ENCODE data around the gene DCHS2.

The DCHS2 gene

GRCh38 chr4:154344686-154345085 lies 146.9 kb downstream of the DCHS2 start:
- Mint-ChIP-seq H3K4me1 (no peaks in the 10 kb centered on the region), H3K27ac (no peak overlapping the region), H3K4me3 (no peak overlapping the region), H3K36me3 (no peaks in the 10 kb centered on the region), H3K9me3 (peaks cover 2% of the 10 kb centered on the region)
- DNase-seq (ENCODE audit: low spot score in 2 of 2): no peak
- no peak for ATAC-seq

- peaks cover 2% of the 10 kb centered on the region for H3K9me3 Mint-ChIP-seq
- DNase-seq (ENCODE audit: low spot score in 2 of 2): no peak
- H3K4me3 Mint-ChIP-seq: no peak overlapping the region
- ATAC-seq: no peak
- H3K36me3 Mint-ChIP-seq: no peaks in the 10 kb centered on the region
- H3K27ac Mint-ChIP-seq: no peak overlapping the region
- no peaks in the 10 kb centered on the region for H3K4me1 Mint-ChIP-seq
These were observed 147.9 kb downstream of the DCHS2 start for GRCh38 chr4:154343651-154344050.

- Mint-ChIP-seq H3K9me3 (peaks cover 2% of the 10 kb centered on the region), H3K36me3 (no peaks in the 10 kb centered on the region), H3K4me1 (no peaks in the 10 kb centered on the region), H3K27ac (no peak overlapping the region), H3K4me3 (no peak overlapping the region)
- no peak for DNase-seq (ENCODE audit: low spot score in 2 of 2)
- no peak for ATAC-seq
These were observed 150.2 kb downstream of the DCHS2 start for GRCh38 chr4:154341448-154341847.

GRCh38 chr4:154335588-154335987 lies 156.0 kb downstream of the DCHS2 start:
- Mint-ChIP-seq H3K4me3 (no peak overlapping the region), H3K36me3 (no peaks in the 10 kb centered on the region), H3K4me1 (no peaks in the 10 kb centered on the region), H3K27ac (no peak overlapping the region), H3K9me3 (no peaks in the 10 kb centered on the region)
- DNase-seq (ENCODE audit: low spot score in 2 of 2): no peak
- ATAC-seq: no peak

- Mint-ChIP-seq H3K27ac (no peak overlapping the region), H3K9me3 (no peaks in the 10 kb centered on the region), H3K4me1 (no peaks in the 10 kb centered on the region), H3K4me3 (peak overlapping the region; percentile 55), H3K36me3 (no peaks in the 10 kb centered on the region)
- DNase-seq (ENCODE audit: low spot score in 2 of 2): peak in 1 of 2 donors; percentile 52
- peak; percentile 74 for ATAC-seq
These were observed 158.7 kb downstream of the DCHS2 start for GRCh38 chr4:154332681-154333421.

- no peak for DNase-seq (ENCODE audit: low spot score in 2 of 2)
- ATAC-seq: no peak
- H3K27ac Mint-ChIP-seq: no peak overlapping the region
- no peak overlapping the region for H3K4me3 Mint-ChIP-seq
- H3K9me3 Mint-ChIP-seq: peaks cover 3% of the 10 kb centered on the region
- no peaks in the 10 kb centered on the region for H3K36me3 Mint-ChIP-seq
- H3K4me1 Mint-ChIP-seq: no peaks in the 10 kb centered on the region
These were observed 161.7 kb downstream of the DCHS2 start for GRCh38 chr4:154329939-154330338.

GRCh38 chr4:154329268-154329868 lies 162.2 kb downstream of the DCHS2 start:
- no peak for DNase-seq (ENCODE audit: low spot score in 2 of 2)
- peaks cover 3% of the 10 kb centered on the region for H3K9me3 Mint-ChIP-seq

GRCh38 chr4:154328030-154328429 lies 163.6 kb downstream of the DCHS2 start:
- no peaks in the 10 kb centered on the region for H3K4me1 Mint-ChIP-seq
- peaks cover 3% of the 10 kb centered on the region for H3K9me3 Mint-ChIP-seq
- no peak overlapping the region for H3K27ac Mint-ChIP-seq
- H3K4me3 Mint-ChIP-seq: no peak overlapping the region
- H3K36me3 Mint-ChIP-seq: no peaks in the 10 kb centered on the region
- ATAC-seq: no peak
- DNase-seq (ENCODE audit: low spot score in 2 of 2): no peak

More at GRCh38 chr4:154329268-154329868, 162.2 kb downstream of the DCHS2 start:
- Mint-ChIP-seq H3K4me1 (no peaks in the 10 kb centered on the region), H3K36me3 (no peaks in the 10 kb centered on the region), H3K4me3 (no peak overlapping the region), H3K27ac (no peak overlapping the region)
- no peak for ATAC-seq

- no peak overlapping the region for H3K4me3 Mint-ChIP-seq
- ATAC-seq: no peak
- H3K27ac Mint-ChIP-seq: no peak overlapping the region
- no peaks in the 10 kb centered on the region for H3K36me3 Mint-ChIP-seq
- H3K4me1 Mint-ChIP-seq: no peaks in the 10 kb centered on the region
- no peak for DNase-seq (ENCODE audit: low spot score in 2 of 2)
- H3K9me3 Mint-ChIP-seq: peaks cover 4% of the 10 kb centered on the region
These were observed 171.1 kb downstream of the DCHS2 start for GRCh38 chr4:154320521-154320920.

GRCh38 chr4:154319736-154320135 lies 171.9 kb downstream of the DCHS2 start:
- ATAC-seq (no peak), DNase-seq (ENCODE audit: low spot score in 2 of 2) (no peak)
- no peaks in the 10 kb centered on the region for H3K36me3 Mint-ChIP-seq
- H3K4me3 Mint-ChIP-seq: no peak overlapping the region
- no peaks in the 10 kb centered on the region for H3K4me1 Mint-ChIP-seq
- no peak overlapping the region for H3K27ac Mint-ChIP-seq
- H3K9me3 Mint-ChIP-seq: peaks cover 4% of the 10 kb centered on the region

GRCh38 chr4:154317201-154317999 lies 174.2 kb downstream of the DCHS2 start:
- no peaks in the 10 kb centered on the region for H3K36me3 Mint-ChIP-seq
- H3K4me3 Mint-ChIP-seq: no peak overlapping the region
- no peak overlapping the region for H3K27ac Mint-ChIP-seq
- ATAC-seq (no peak), DNase-seq (ENCODE audit: low spot score in 2 of 2) (no peak)
- no peaks in the 10 kb centered on the region for H3K4me1 Mint-ChIP-seq
- H3K9me3 Mint-ChIP-seq: peaks cover 4% of the 10 kb centered on the region

- DNase-seq (ENCODE audit: low spot score in 2 of 2) (no peak), ATAC-seq (no peak)
- Mint-ChIP-seq H3K4me3 (no peak overlapping the region), H3K4me1 (no peaks in the 10 kb centered on the region), H3K9me3 (peaks cover 4% of the 10 kb centered on the region), H3K27ac (no peak overlapping the region), H3K36me3 (no peaks in the 10 kb centered on the region)
These were observed 175.9 kb downstream of the DCHS2 start for GRCh38 chr4:154315741-154316140.

- Mint-ChIP-seq H3K4me3 (no peak overlapping the region), H3K36me3 (no peaks in the 10 kb centered on the region), H3K27ac (no peak overlapping the region), H3K9me3 (peaks cover 7% of the 10 kb centered on the region), H3K4me1 (no peaks in the 10 kb centered on the region)
- no peak for DNase-seq (ENCODE audit: low spot score in 2 of 2)
- no peak for ATAC-seq
These were observed 177.4 kb downstream of the DCHS2 start for GRCh38 chr4:154314248-154314647.

- Mint-ChIP-seq H3K4me3 (no peak overlapping the region), H3K4me1 (no peaks in the 10 kb centered on the region), H3K36me3 (no peaks in the 10 kb centered on the region), H3K9me3 (peaks cover 5% of the 10 kb centered on the region), H3K27ac (no peak overlapping the region)
- no peak for DNase-seq (ENCODE audit: low spot score in 2 of 2)
- no peak for ATAC-seq
These were observed 178.5 kb downstream of the DCHS2 start for GRCh38 chr4:154313004-154313585.

GRCh38 chr4:154312246-154312645 lies 179.4 kb downstream of the DCHS2 start:
- no peak overlapping the region for H3K4me3 Mint-ChIP-seq
- H3K36me3 Mint-ChIP-seq: no peaks in the 10 kb centered on the region
- no peak overlapping the region for H3K27ac Mint-ChIP-seq
- DNase-seq (ENCODE audit: low spot score in 2 of 2) (no peak), ATAC-seq (no peak)
- peaks cover 5% of the 10 kb centered on the region for H3K9me3 Mint-ChIP-seq
- H3K4me1 Mint-ChIP-seq: no peaks in the 10 kb centered on the region
